ENCODE results near the gene PTPN22.

DNA sequence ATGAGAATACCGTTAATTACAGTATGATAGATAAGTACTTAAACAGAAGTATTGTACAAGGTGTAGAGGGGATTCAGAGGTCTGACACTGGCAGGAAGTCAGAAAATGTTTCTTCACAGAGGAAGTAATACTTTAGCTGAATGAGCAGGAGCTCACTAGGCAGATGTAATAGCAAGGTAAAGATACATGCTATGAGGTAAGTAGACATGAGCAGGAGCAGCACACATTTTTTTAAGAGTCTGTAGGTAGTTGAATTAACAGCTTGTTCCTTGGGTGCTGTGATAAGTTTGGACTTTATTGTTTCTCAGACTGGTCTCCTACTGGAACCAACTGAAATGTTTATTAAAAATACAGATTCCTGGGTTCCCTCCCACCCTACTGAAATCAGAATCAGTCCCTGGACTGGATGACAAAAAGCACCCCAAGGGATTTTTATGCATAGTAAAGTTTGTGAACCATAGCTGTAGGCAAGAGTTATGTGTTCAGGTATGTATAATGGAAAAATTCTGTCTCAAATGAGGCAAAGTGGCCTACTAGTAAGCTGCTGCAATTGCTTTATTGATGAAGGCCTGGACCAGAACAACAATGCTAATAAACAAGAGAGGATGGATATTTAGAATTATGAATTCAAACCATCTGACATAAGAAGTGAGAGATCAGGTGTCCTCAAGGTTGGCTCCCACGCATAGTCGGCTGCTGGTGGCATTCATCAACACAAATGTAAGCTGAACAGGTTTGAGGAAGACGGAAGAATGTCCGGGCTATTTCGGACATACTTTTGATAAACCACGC is 32.2 kb upstream of the PTPN22 start:
- no peak for TF ChIP-seq EZH2 (IDR thresholded peaks at IDR 0.05; ENCODE audit: borderline replicate concordance)
- TF ChIP-seq CTCF (IDR thresholded peaks at IDR 0.05; ENCODE audit: poor library complexity), result no peak
